HepG2 (cell line): ENCODE data around the gene RBCK1. TPM values are rescaled to one million over a fixed set of nuclear protein-coding genes. Genes with fewer than 3 reads are reported as not detected.

Experiments used
- BRCA1 ChIP-seq: sonication (generic); formaldehyde crosslinking; IDR thresholded peaks from 2 replicates; pipeline ENCODE4 v1.4.0; 2020; ENCODE audit warnings: missing genetic modification reagents
- CAMTA2 ChIP-seq: sonication (generic); formaldehyde crosslinking; IDR thresholded peaks from 2 replicates; pipeline ENCODE4 v1.4.0; 2020; ENCODE audit warnings: mild to moderate bottlenecking, missing genetic modification reagents, borderline replicate concordance
- CEBPB ChIP-seq: IDR thresholded peaks from 2 replicates; pipeline ENCODE4 v1.6.1; 2011; ENCODE audit warnings: low read depth, low read length, improper control_type of control experiment, borderline replicate concordance
- EP300 ChIP-seq, 3 experiments: sonication (generic) in 1 of 3; formaldehyde crosslinking in 1 of 3; IDR thresholded peaks; 2 replicates each; pipeline versions ENCODE4 v1.5.1 to v1.6.1; 2011 to 2020; ENCODE audit warnings: low read depth in 2 of 3, low read length in 2 of 3, borderline replicate concordance in 1 of 3, improper control_type of control experiment in 1 of 3, mild to moderate bottlenecking in 1 of 3, missing genetic modification reagents in 1 of 3, moderate library complexity in 1 of 3
- JUNB ChIP-seq: sonication (generic); formaldehyde crosslinking; IDR thresholded peaks from 2 replicates; pipeline ENCODE4 v1.8.0; 2022; ENCODE audit warnings: missing genetic modification reagents, mild to moderate bottlenecking, borderline replicate concordance
- PCBP1 ChIP-seq: fragments of 200-400 bp; formaldehyde crosslinking; IDR thresholded peaks from 2 replicates; pipeline ENCODE4 v1.6.1; 2017; ENCODE audit warnings: mild to moderate bottlenecking, low read depth, low read length, borderline replicate concordance
- REL ChIP-seq: sonication (generic); formaldehyde crosslinking; conservative IDR thresholded peaks from 2 replicates; pipeline ENCODE4 v1.8.0; 2022; ENCODE audit warnings: mild to moderate bottlenecking, missing genetic modification reagents, moderate library complexity
- TEAD2 ChIP-seq: sonication (generic); formaldehyde crosslinking; IDR thresholded peaks from 2 replicates; pipeline ENCODE4 v1.9.0; 2021; ENCODE audit warnings: missing genetic modification reagents
- U2AF1 ChIP-seq: fragments of 200-400 bp; formaldehyde crosslinking; optimal IDR thresholded peaks from 2 replicates; pipeline ENCODE3; 2017; ENCODE audit warnings: mild to moderate bottlenecking, low read depth, low read length
- ZNF12 ChIP-seq: sonication (generic); formaldehyde crosslinking; IDR thresholded peaks from 2 replicates; pipeline ENCODE4 v1.5.0; 2020; ENCODE audit warnings: missing genetic modification reagents
- ZNF124 ChIP-seq: sonication (generic); formaldehyde crosslinking; IDR thresholded peaks from 2 replicates; pipeline ENCODE4 v1.4.0; 2020; ENCODE audit warnings: missing genetic modification reagents
- ZNF354B ChIP-seq: sonication (generic); formaldehyde crosslinking; IDR thresholded peaks from 2 replicates; pipeline ENCODE4 v1.8.0; 2022; ENCODE audit warnings: mild to moderate bottlenecking, missing genetic modification reagents
- ZNF513 ChIP-seq: sonication (generic); formaldehyde crosslinking; conservative IDR thresholded peaks from 2 replicates; pipeline ENCODE4 v1.5.0; 2020; ENCODE audit warnings: missing genetic modification reagents
- ZNF605 ChIP-seq: sonication (generic); formaldehyde crosslinking; IDR thresholded peaks from 2 replicates; pipeline ENCODE4 v1.8.0; 2022; ENCODE audit warnings: mild to moderate bottlenecking, missing genetic modification reagents
- ZSCAN31 ChIP-seq: sonication (generic); formaldehyde crosslinking; IDR thresholded peaks from 2 replicates; pipeline ENCODE4 v1.5.0; 2020; ENCODE audit warnings: low read depth, mild to moderate bottlenecking, missing genetic modification reagents
- polyA plus RNA-seq, 8 experiments: library from polyadenylated mRNA; depleted of rRNA in 3 of 8; stranded (reverse) in 7 of 8; unstranded in 1 of 8; fragments of >200 nt; fragmentation: Illumina TruSeq in 4 of 8; extraction: Trizol in 4 of 8; gene quantifications; 2 replicates each; pipeline versions ENCODE4 v1.2.1 to v1.2.3, GENCODE V29; 2011 to 2016; ENCODE audit warnings: low read depth in 4 of 8, missing spikeins in 1 of 8, mixed read lengths in 1 of 8; ENCODE audit not compliant: insufficient read depth in 1 of 8
- total RNA-seq, 5 experiments: library from RNA; depleted of rRNA; stranded (reverse); fragments of >200 nt; fragmentation: Illumina TruSeq; extraction: Trizol; gene quantifications; 2 replicates each; pipeline ENCODE4 v1.2.3, GENCODE V29; 2016; ENCODE audit warnings: low read depth in 1 of 5
- TF ChIP-seq, protein P1 (sequence below): sonication (generic); formaldehyde crosslinking; conservative IDR thresholded peaks from 2 replicates; pipeline ENCODE4 v1.8.1; 2023; ENCODE audit warnings: missing genetic modification reagents
- TF ChIP-seq, protein P2 (sequence below): IDR thresholded peaks from 2 replicates; pipeline ENCODE4 v1.6.1; 2016; ENCODE audit warnings: missing biosample characterization, missing genetic modification reagents, low read depth
- TF ChIP-seq, protein P3 (sequence below): sonication (generic); formaldehyde crosslinking; IDR thresholded peaks from 2 replicates; pipeline ENCODE4 v1.4.0; 2020; ENCODE audit warnings: missing genetic modification reagents, borderline replicate concordance

RBCK1 gene
- total and polyA plus RNA-seq, 2 of the 13 experiments (the other 11 are each of a cell fraction or from before 2014, with no cell fraction given): 149 to 215 TPM

GRCh38 chr20:399182-399707, 8.9 kb upstream of the RBCK1 start (continued):
- TF ChIP-seq ZNF513 (CRISPR knock-in tag) (0 out of 2 replicates have a peak, but pooled peaks have one; percentile 78), ZNF354B (CRISPR knock-in tag) (no peak), PCBP1 (no peak), CAMTA2 (CRISPR knock-in tag) (no peak), REL (CRISPR knock-in tag) (no peak), CEBPB (no peak), JUNB (no peak), ZNF605 (CRISPR knock-in tag) (peak; percentile 73; the same call in 1 of the 2 replicates), BRCA1 (CRISPR knock-in tag) (no peak), EP300 (IDR thresholded peaks at IDR 0.05; ENCODE audit: low read depth in 2 of 2, low read length in 2 of 2) (no peak), EP300 (CRISPR knock-in tag; IDR thresholded peaks at IDR 0.05; ENCODE audit: borderline replicate concordance) (peak; percentile 14; the same call in 1 of the 2 replicates), ZNF124 (CRISPR knock-in tag) (no peak), TEAD2 (CRISPR knock-in tag) (0 out of 2 replicates have a peak, but pooled peaks have one; percentile 34), ZNF12 (CRISPR knock-in tag) (peak; percentile 89), ZSCAN31 (CRISPR knock-in tag) (no peak), U2AF1 (no peak)
- TF ChIP-seq, protein P1, sequence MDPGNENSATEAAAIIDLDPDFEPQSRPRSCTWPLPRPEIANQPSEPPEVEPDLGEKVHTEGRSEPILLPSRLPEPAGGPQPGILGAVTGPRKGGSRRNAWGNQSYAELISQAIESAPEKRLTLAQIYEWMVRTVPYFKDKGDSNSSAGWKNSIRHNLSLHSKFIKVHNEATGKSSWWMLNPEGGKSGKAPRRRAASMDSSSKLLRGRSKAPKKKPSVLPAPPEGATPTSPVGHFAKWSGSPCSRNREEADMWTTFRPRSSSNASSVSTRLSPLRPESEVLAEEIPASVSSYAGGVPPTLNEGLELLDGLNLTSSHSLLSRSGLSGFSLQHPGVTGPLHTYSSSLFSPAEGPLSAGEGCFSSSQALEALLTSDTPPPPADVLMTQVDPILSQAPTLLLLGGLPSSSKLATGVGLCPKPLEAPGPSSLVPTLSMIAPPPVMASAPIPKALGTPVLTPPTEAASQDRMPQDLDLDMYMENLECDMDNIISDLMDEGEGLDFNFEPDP (CRISPR knock-in tag): peak; percentile 91; the same call in 1 of the 2 replicates
- TF ChIP-seq, protein P2, sequence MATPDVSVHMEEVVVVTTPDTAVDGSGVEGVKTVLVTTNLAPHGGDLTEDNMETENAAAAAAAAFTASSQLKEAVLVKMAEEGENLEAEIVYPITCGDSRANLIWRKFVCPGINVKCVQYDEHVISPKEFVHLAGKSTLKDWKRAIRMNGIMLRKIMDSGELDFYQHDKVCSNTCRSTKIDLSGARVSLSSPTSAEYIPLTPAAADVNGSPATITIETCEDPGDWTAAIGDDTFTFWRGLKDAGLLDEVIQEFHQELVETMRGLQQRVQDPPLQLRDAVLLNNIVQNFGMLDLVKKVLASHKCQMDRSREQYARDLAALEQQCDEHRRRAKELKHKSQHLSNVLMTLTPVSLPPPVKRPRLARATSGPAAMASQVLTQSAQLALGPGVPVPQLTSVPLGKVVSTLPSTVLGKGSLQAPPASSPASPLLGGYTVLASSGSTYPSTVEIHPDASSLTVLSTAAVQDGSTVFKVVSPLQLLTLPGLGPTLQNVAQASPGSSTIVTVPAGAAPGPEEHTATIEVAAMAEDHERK (CRISPR knock-in tag): no peak
- TF ChIP-seq, protein P3, sequence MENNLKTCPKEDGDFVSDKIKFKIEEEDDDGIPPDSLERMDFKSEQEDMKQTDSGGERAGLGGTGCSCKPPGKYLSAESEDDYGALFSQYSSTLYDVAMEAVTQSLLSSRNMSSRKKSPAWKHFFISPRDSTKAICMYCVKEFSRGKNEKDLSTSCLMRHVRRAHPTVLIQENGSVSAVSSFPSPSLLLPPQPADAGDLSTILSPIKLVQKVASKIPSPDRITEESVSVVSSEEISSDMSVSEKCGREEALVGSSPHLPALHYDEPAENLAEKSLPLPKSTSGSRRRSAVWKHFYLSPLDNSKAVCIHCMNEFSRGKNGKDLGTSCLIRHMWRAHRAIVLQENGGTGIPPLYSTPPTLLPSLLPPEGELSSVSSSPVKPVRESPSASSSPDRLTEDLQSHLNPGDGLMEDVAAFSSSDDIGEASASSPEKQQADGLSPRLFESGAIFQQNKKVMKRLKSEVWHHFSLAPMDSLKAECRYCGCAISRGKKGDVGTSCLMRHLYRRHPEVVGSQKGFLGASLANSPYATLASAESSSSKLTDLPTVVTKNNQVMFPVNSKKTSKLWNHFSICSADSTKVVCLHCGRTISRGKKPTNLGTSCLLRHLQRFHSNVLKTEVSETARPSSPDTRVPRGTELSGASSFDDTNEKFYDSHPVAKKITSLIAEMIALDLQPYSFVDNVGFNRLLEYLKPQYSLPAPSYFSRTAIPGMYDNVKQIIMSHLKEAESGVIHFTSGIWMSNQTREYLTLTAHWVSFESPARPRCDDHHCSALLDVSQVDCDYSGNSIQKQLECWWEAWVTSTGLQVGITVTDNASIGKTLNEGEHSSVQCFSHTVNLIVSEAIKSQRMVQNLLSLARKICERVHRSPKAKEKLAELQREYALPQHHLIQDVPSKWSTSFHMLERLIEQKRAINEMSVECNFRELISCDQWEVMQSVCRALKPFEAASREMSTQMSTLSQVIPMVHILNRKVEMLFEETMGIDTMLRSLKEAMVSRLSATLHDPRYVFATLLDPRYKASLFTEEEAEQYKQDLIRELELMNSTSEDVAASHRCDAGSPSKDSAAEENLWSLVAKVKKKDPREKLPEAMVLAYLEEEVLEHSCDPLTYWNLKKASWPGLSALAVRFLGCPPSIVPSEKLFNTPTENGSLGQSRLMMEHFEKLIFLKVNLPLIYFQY (CRISPR knock-in tag): no peak
